Measurements from ENCODE around the gene FOXP1. TPM values are rescaled to one million over a fixed set of nuclear protein-coding genes. Genes with fewer than 3 reads are reported as not detected.

Gene FOXP1
- total and polyA plus RNA-seq, 4 donors: 15.2 to 263 (median 110) TPM

GRCh38 chr3:71008350-71008935 lies 575.1 kb downstream of the FOXP1 start:
- Histone ChIP-seq H3K9me3 (ENCODE audit: control insufficient read depth, low read length) (no peaks in the 10 kb centered on the region), H3K4me3 (ENCODE audit: low read length in 2 of 2) (no peak overlapping the region), H3K36me3 (ENCODE audit: control insufficient read depth in 1 of 2, insufficient read depth in 2 of 2, low read length in 1 of 2) (no peaks in the 10 kb centered on the region), H3K27ac (ENCODE audit: low read depth in 1 of 2, low read length in 2 of 2) (peak overlapping the region in 1 of 2 donors; percentile 75), H3K4me1 (ENCODE audit: control insufficient read depth in 1 of 2, insufficient read depth in 2 of 2, low read length in 2 of 2) (peaks cover 5 to 8% of the 10 kb centered on the region in 2 donors), H3K27me3 (ENCODE audit: control insufficient read depth in 1 of 2, insufficient read depth in 2 of 2, low read length in 1 of 2) (no peaks in the 10 kb centered on the region)
- DNase-seq (no peak), ATAC-seq (ENCODE audit: low FRiP score) (no peak)
- 47% methylated on average over 7 of the region's 7 CpGs for WGBS, 2 donors
- intact Hi-C loops (cut with DNase I): loop anchor here in 1 of 2 donors (10.0 kb wide), 1 partner anchor 576 kb away; the partner anchor contains the start of gene FOXP1

- no peaks in the 10 kb centered on the region for H3K36me3 ChIP-seq (ENCODE audit: control insufficient read depth in 1 of 2, insufficient read depth in 2 of 2, low read length in 1 of 2)
- no peaks in the 10 kb centered on the region for H3K9me3 ChIP-seq (ENCODE audit: control insufficient read depth, low read length)
- no peaks in the 10 kb centered on the region for H3K27me3 ChIP-seq (ENCODE audit: control insufficient read depth in 1 of 2, insufficient read depth in 2 of 2, low read length in 1 of 2)
- H3K4me3 ChIP-seq (ENCODE audit: low read length in 2 of 2): no peak overlapping the region
- ATAC-seq (ENCODE audit: low FRiP score): peak; percentile 75
- WGBS, 2 donors: 9 to 13% methylated on average over 9 of the region's 9 CpGs
- no peak for DNase-seq
- intact Hi-C loops (cut with DNase I): loop anchor here in 1 of 2 donors (10.0 kb wide), 1 partner anchor 578 kb away; the partner anchor contains the start of gene FOXP1
- peaks cover 11 to 14% of the 10 kb centered on the region in 2 donors for H3K4me1 ChIP-seq (ENCODE audit: control insufficient read depth in 1 of 2, insufficient read depth in 2 of 2, low read length in 2 of 2)
- H3K27ac ChIP-seq (ENCODE audit: low read depth in 1 of 2, low read length in 2 of 2): peak overlapping the region; percentile 63 to 67
Measured at GRCh38 chr3:71006810-71007785, 576.4 kb downstream of the FOXP1 start.

GRCh38 chr3:71005702-71006321 lies 577.7 kb downstream of the FOXP1 start:
- H3K9me3 ChIP-seq (ENCODE audit: control insufficient read depth, low read length): no peaks in the 10 kb centered on the region
- no peaks in the 10 kb centered on the region for H3K36me3 ChIP-seq (ENCODE audit: control insufficient read depth in 1 of 2, insufficient read depth in 2 of 2, low read length in 1 of 2)
- WGBS, 2 donors: 7 to 10% methylated on average over 10 of the region's 10 CpGs
- DNase-seq (no peak), ATAC-seq (ENCODE audit: low FRiP score) (no peak)
- intact Hi-C loops (cut with DNase I): loop anchor here in 1 of 2 donors (10.0 kb wide), 1 partner anchor 579 kb away; the partner anchor contains the start of gene FOXP1
- H3K27me3 ChIP-seq (ENCODE audit: control insufficient read depth in 1 of 2, insufficient read depth in 2 of 2, low read length in 1 of 2): no peaks in the 10 kb centered on the region
- peak overlapping the region; percentile 14 to 48 for H3K4me3 ChIP-seq (ENCODE audit: low read length in 2 of 2)
- no peak overlapping the region for H3K27ac ChIP-seq (ENCODE audit: low read depth in 1 of 2, low read length in 2 of 2)
- peaks cover 15 to 20% of the 10 kb centered on the region in 2 donors for H3K4me1 ChIP-seq (ENCODE audit: control insufficient read depth in 1 of 2, insufficient read depth in 2 of 2, low read length in 2 of 2)

- no peak overlapping the region for H3K4me3 ChIP-seq (ENCODE audit: low read length in 2 of 2)
- no peak for DNase-seq
- 25 to 37% methylated on average over 6 of the region's 6 CpGs for WGBS, 2 donors
- ATAC-seq (ENCODE audit: low FRiP score): no peak
- no peaks in the 10 kb centered on the region for H3K27me3 ChIP-seq (ENCODE audit: control insufficient read depth in 1 of 2, insufficient read depth in 2 of 2, low read length in 1 of 2)
- no peaks in the 10 kb centered on the region for H3K36me3 ChIP-seq (ENCODE audit: control insufficient read depth in 1 of 2, insufficient read depth in 2 of 2, low read length in 1 of 2)
- intact Hi-C loops (cut with DNase I): loop anchor here in 1 of 2 donors (10.0 kb wide), 1 partner anchor 581 kb away; the partner anchor contains the start of gene FOXP1
- H3K4me1 ChIP-seq (ENCODE audit: control insufficient read depth in 1 of 2, insufficient read depth in 2 of 2, low read length in 2 of 2): peaks cover 14 to 15% of the 10 kb centered on the region in 2 donors
- no peaks in the 10 kb centered on the region for H3K9me3 ChIP-seq (ENCODE audit: control insufficient read depth, low read length)
- no peak overlapping the region for H3K27ac ChIP-seq (ENCODE audit: low read depth in 1 of 2, low read length in 2 of 2)
Measured at GRCh38 chr3:71003511-71003910, 580.0 kb downstream of the FOXP1 start.

GRCh38 chr3:71002298-71002697 lies 581.2 kb downstream of the FOXP1 start:
- Histone ChIP-seq H3K4me1 (ENCODE audit: control insufficient read depth in 1 of 2, insufficient read depth in 2 of 2, low read length in 2 of 2) (peaks cover 11 to 15% of the 10 kb centered on the region in 2 donors), H3K9me3 (ENCODE audit: control insufficient read depth, low read length) (no peaks in the 10 kb centered on the region), H3K36me3 (ENCODE audit: control insufficient read depth in 1 of 2, insufficient read depth in 2 of 2, low read length in 1 of 2) (peaks cover 0 to 4% of the 10 kb centered on the region in 2 donors), H3K4me3 (ENCODE audit: low read length in 2 of 2) (no peak overlapping the region), H3K27ac (ENCODE audit: low read depth in 1 of 2, low read length in 2 of 2) (no peak overlapping the region), H3K27me3 (ENCODE audit: control insufficient read depth in 1 of 2, insufficient read depth in 2 of 2, low read length in 1 of 2) (no peaks in the 10 kb centered on the region)
- ATAC-seq (ENCODE audit: low FRiP score) (no peak), DNase-seq (no peak)
- intact Hi-C loops (cut with DNase I): loop anchor here in 1 of 2 donors (10.0 kb wide), 1 partner anchor 583 kb away; the partner anchor contains the start of gene FOXP1
- 86 to 93% methylated on average over 2 of the region's 2 CpGs for WGBS, 2 donors

GRCh38 chr3:71001303-71001830 lies 582.2 kb downstream of the FOXP1 start:
- no peak for DNase-seq
- Histone ChIP-seq H3K4me3 (ENCODE audit: low read length in 2 of 2) (no peak overlapping the region), H3K27me3 (ENCODE audit: control insufficient read depth in 1 of 2, insufficient read depth in 2 of 2, low read length in 1 of 2) (no peaks in the 10 kb centered on the region), H3K9me3 (ENCODE audit: control insufficient read depth, low read length) (no peaks in the 10 kb centered on the region), H3K4me1 (ENCODE audit: control insufficient read depth in 1 of 2, insufficient read depth in 2 of 2, low read length in 2 of 2) (peaks cover 10 to 15% of the 10 kb centered on the region in 2 donors), H3K27ac (ENCODE audit: low read depth in 1 of 2, low read length in 2 of 2) (no peak overlapping the region), H3K36me3 (ENCODE audit: control insufficient read depth in 1 of 2, insufficient read depth in 2 of 2, low read length in 1 of 2) (peaks cover 0 to 6% of the 10 kb centered on the region in 2 donors)
- WGBS, 2 donors: 64 to 65% methylated on average over 5 of the region's 5 CpGs
- no peak for ATAC-seq (ENCODE audit: low FRiP score)
- intact Hi-C loops (cut with DNase I): loop anchor here in 1 of 2 donors (10.0 kb wide), 1 partner anchor 583 kb away; the partner anchor contains the start of gene FOXP1

GRCh38 chr3:71000483-71000882 lies 583.0 kb downstream of the FOXP1 start:
- ATAC-seq (ENCODE audit: low FRiP score) (no peak), DNase-seq (no peak)
- H3K27me3 ChIP-seq (ENCODE audit: control insufficient read depth in 1 of 2, insufficient read depth in 2 of 2, low read length in 1 of 2): no peaks in the 10 kb centered on the region
- intact Hi-C loops (cut with DNase I): loop anchor here in 1 of 2 donors (10.0 kb wide), 1 partner anchor 584 kb away; the partner anchor contains the start of gene FOXP1
- no peak overlapping the region for H3K4me3 ChIP-seq (ENCODE audit: low read length in 2 of 2)
- peaks cover 0 to 6% of the 10 kb centered on the region in 2 donors for H3K36me3 ChIP-seq (ENCODE audit: control insufficient read depth in 1 of 2, insufficient read depth in 2 of 2, low read length in 1 of 2)
- peak overlapping the region in 1 of 2 donors; percentile 44 for H3K27ac ChIP-seq (ENCODE audit: low read depth in 1 of 2, low read length in 2 of 2)
- WGBS, 2 donors: 78 to 83% methylated on average over 6 of the region's 6 CpGs
- peaks cover 10 to 15% of the 10 kb centered on the region in 2 donors for H3K4me1 ChIP-seq (ENCODE audit: control insufficient read depth in 1 of 2, insufficient read depth in 2 of 2, low read length in 2 of 2)
- no peaks in the 10 kb centered on the region for H3K9me3 ChIP-seq (ENCODE audit: control insufficient read depth, low read length)

- Histone ChIP-seq H3K4me3 (ENCODE audit: low read length in 2 of 2) (no peak overlapping the region), H3K27ac (ENCODE audit: low read depth in 1 of 2, low read length in 2 of 2) (no peak overlapping the region), H3K9me3 (ENCODE audit: control insufficient read depth, low read length) (no peaks in the 10 kb centered on the region), H3K36me3 (ENCODE audit: control insufficient read depth in 1 of 2, insufficient read depth in 2 of 2, low read length in 1 of 2) (peaks cover 0 to 6% of the 10 kb centered on the region in 2 donors), H3K27me3 (ENCODE audit: control insufficient read depth in 1 of 2, insufficient read depth in 2 of 2, low read length in 1 of 2) (no peaks in the 10 kb centered on the region), H3K4me1 (ENCODE audit: control insufficient read depth in 1 of 2, insufficient read depth in 2 of 2, low read length in 2 of 2) (peaks cover 10 to 15% of the 10 kb centered on the region in 2 donors)
- DNase-seq (no peak), ATAC-seq (ENCODE audit: low FRiP score) (no peak)
- WGBS, 2 donors: 27 to 32% methylated on average over 4 of the region's 4 CpGs
- intact Hi-C loops (cut with DNase I): loop anchor here in 1 of 2 donors (10.0 kb wide), 2 partner anchors 135 to 585 kb away; partner anchors contain the start of gene FOXP1
Measured at GRCh38 chr3:70999730-71000129, 583.8 kb downstream of the FOXP1 start.
